Glutamatergic neuron (in vitro differentiated cells): ENCODE results near the gene CD3D. TPM values are rescaled to one million over a fixed set of nuclear protein-coding genes. Genes with fewer than 3 reads are reported as not detected.
A peak's percentile ranks its signal among the peaks of the same experiment; 100 is the strongest.

Source experiments
- DNase-seq: peaks from one replicate; pipeline ENCODE4 v3.0.0; 2022
- H3K27ac Mint-ChIP-seq: one replicate; pipeline ENCODE4 v1.8.0; 2020; ENCODE audit warnings: mild to moderate bottlenecking, mixed read lengths, inconsistent platforms; ENCODE audit not compliant: unreplicated experiment
- H3K27me3 Mint-ChIP-seq: one replicate; pipeline ENCODE4 v1.8.0; 2020; ENCODE audit warnings: mild to moderate bottlenecking, moderate library complexity, mixed read lengths, inconsistent platforms; ENCODE audit not compliant: unreplicated experiment
- H3K36me3 Mint-ChIP-seq: one replicate; pipeline ENCODE4 v1.8.0; 2020; ENCODE audit warnings: mild to moderate bottlenecking, mixed read lengths, inconsistent platforms; ENCODE audit not compliant: unreplicated experiment
- H3K4me1 Mint-ChIP-seq: one replicate; pipeline ENCODE4 v1.8.0; 2020; ENCODE audit warnings: mild to moderate bottlenecking, low read depth, mixed read lengths, inconsistent platforms; ENCODE audit not compliant: unreplicated experiment
- H3K4me3 Mint-ChIP-seq: one replicate; pipeline ENCODE4 v1.8.0; 2020; ENCODE audit warnings: mild to moderate bottlenecking, mixed read lengths, inconsistent platforms; ENCODE audit not compliant: unreplicated experiment
- H3K9me3 Mint-ChIP-seq: one replicate; pipeline ENCODE4 v1.8.0; 2020; ENCODE audit warnings: mild to moderate bottlenecking, moderate library complexity, mixed read lengths, inconsistent platforms; ENCODE audit not compliant: unreplicated experiment
- CTCF ChIP-seq: fragments of 200-600 bp; sonication (generic); IDR thresholded peaks from one replicate; pipeline ENCODE4 v1.5.0; 2021; ENCODE audit not compliant: partially characterized antibody, unreplicated experiment
- total RNA-seq: library from RNA; stranded (reverse); fragmentation: NEBNext Ultra II Directional; extraction: Animal tissue kit (Norgen Biotek cat#: 25700); gene quantifications from one replicate; pipeline ENCODE4 v1.2.1, GENCODE V29; 2021; ENCODE audit not compliant: unreplicated experiment

The CD3D gene
- total RNA-seq, 1 donor from 2014 or later: not detected

- H3K4me1 Mint-ChIP-seq: peaks cover 25% of the 10 kb centered on the region
- no peak overlapping the region for H3K27ac Mint-ChIP-seq
- no peak for TF ChIP-seq CTCF
- H3K36me3 Mint-ChIP-seq: no peaks in the 10 kb centered on the region
- H3K4me3 Mint-ChIP-seq: no peak overlapping the region
- no peak for DNase-seq
- peaks cover 5% of the 10 kb centered on the region for H3K27me3 Mint-ChIP-seq
- H3K9me3 Mint-ChIP-seq: peaks cover 12% of the 10 kb centered on the region
These were observed 23.7 kb downstream of the CD3D start for GRCh38 chr11:118318581-118319336.

DNA sequence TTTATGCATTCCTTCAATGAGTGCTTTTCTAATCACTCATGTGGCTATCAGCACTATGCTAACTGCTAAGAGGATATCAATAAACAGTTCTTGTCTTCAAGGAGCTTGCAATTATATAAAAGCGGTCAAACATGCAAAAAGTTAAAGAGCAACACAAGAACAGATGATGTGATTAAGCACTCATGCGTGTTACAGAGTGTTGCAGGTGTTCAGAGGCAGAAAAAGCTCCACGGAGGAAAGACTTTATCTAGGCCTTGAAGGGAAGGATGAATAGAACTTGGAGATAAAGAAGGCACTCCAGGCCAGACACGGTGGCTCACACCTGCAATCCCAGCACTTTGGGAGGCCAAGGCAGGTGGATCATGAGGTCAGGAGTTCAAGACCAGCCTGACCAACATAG lies 24.4 kb downstream of the CD3D start:
- no peak for DNase-seq
- Mint-ChIP-seq H3K27ac (no peak overlapping the region), H3K9me3 (peaks cover 12% of the 10 kb centered on the region), H3K4me1 (peaks cover 27% of the 10 kb centered on the region), H3K36me3 (no peaks in the 10 kb centered on the region), H3K4me3 (no peak overlapping the region), H3K27me3 (peaks cover 5% of the 10 kb centered on the region)
- no peak for TF ChIP-seq CTCF

GRCh38 chr11:118314988-118315411 lies 27.5 kb downstream of the CD3D start:
- H3K27ac Mint-ChIP-seq: peak overlapping the region; percentile 91
- peaks cover 12% of the 10 kb centered on the region for H3K9me3 Mint-ChIP-seq
- peak overlapping the region; percentile 71 for H3K4me3 Mint-ChIP-seq
- H3K4me1 Mint-ChIP-seq: peaks cover 27% of the 10 kb centered on the region
- peaks cover 9% of the 10 kb centered on the region for H3K27me3 Mint-ChIP-seq
- DNase-seq: no peak
- no peak for TF ChIP-seq CTCF
- no peaks in the 10 kb centered on the region for H3K36me3 Mint-ChIP-seq

GRCh38 chr11:118313242-118313641 lies 29.3 kb downstream of the CD3D start:
- peaks cover 9% of the 10 kb centered on the region for H3K9me3 Mint-ChIP-seq
- no peaks in the 10 kb centered on the region for H3K36me3 Mint-ChIP-seq
- H3K4me3 Mint-ChIP-seq: peak overlapping the region; percentile 65
- TF ChIP-seq CTCF: no peak
- H3K27me3 Mint-ChIP-seq: peaks cover 9% of the 10 kb centered on the region
- H3K27ac Mint-ChIP-seq: no peak overlapping the region
- H3K4me1 Mint-ChIP-seq: peaks cover 27% of the 10 kb centered on the region
- no peak for DNase-seq

DNA sequence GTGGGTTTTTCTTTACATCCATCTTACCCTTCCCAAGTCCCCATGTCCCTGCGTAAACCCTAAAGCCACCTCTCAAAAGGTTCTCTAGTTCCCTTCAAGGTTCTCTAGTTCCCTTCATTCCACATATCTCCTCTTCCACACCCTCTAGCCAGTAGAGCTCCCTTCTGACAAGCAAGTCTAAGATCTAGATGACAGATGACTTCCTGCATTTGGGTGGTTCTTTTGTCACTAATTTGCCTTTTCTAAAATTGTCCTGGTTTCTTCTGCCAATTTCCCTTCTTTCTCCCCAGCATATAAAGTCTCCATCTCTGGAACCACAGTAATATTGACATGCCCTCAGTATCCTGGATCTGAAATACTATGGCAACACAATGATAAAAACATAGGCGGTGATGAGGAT lies 30.2 kb downstream of the CD3D start:
- H3K4me3 Mint-ChIP-seq: no peak overlapping the region
- H3K9me3 Mint-ChIP-seq: peaks cover 9% of the 10 kb centered on the region
- H3K4me1 Mint-ChIP-seq: peaks cover 27% of the 10 kb centered on the region
- peaks cover 9% of the 10 kb centered on the region for H3K27me3 Mint-ChIP-seq
- no peak overlapping the region for H3K27ac Mint-ChIP-seq
- DNase-seq: no peak
- TF ChIP-seq CTCF: no peak
- no peaks in the 10 kb centered on the region for H3K36me3 Mint-ChIP-seq
